Chondrocyte (in vitro differentiated cells): ENCODE data around the gene PCLO. TPM values are rescaled to one million over a fixed set of nuclear protein-coding genes. Genes with fewer than 3 reads are reported as not detected.

Source experiments
- DNase-seq: peaks from one replicate; pipeline ENCODE4 v3.0.0; 2021; ENCODE audit warnings: mixed read lengths, low spot score
- H3K27ac Mint-ChIP-seq: one replicate; pipeline ENCODE4 v1.8.0; 2021; ENCODE audit warnings: mild to moderate bottlenecking, moderate library complexity, mixed read lengths; ENCODE audit not compliant: unreplicated experiment
- H3K27me3 Mint-ChIP-seq: 2 replicates; pipeline ENCODE4 v1.8.0; 2021; ENCODE audit warnings: low read depth, mixed read lengths
- H3K36me3 Mint-ChIP-seq: 2 replicates; pipeline ENCODE4 v1.8.0; 2021; ENCODE audit warnings: low read depth, mixed read lengths
- H3K4me1 Mint-ChIP-seq: 2 replicates; pipeline ENCODE4 v1.8.0; 2021; ENCODE audit warnings: low read depth, mild to moderate bottlenecking, mixed read lengths
- H3K4me3 Mint-ChIP-seq: one replicate; pipeline ENCODE4 v1.8.0; 2021; ENCODE audit warnings: mild to moderate bottlenecking, moderate library complexity, mixed read lengths; ENCODE audit not compliant: unreplicated experiment
- H3K9me3 Mint-ChIP-seq: 2 replicates; pipeline ENCODE4 v1.8.0; 2021; ENCODE audit warnings: low read depth, mixed read lengths
- CTCF ChIP-seq: fragments of 200-600 bp; sonication (generic); IDR thresholded peaks from 2 replicates; pipeline ENCODE4 v1.5.0; 2021; ENCODE audit warnings: antibody characterized with exemption, mild to moderate bottlenecking, moderate library complexity
- total RNA-seq: library from RNA; stranded (reverse); gene quantifications from 3 replicates; pipeline ENCODE4 v1.2.1, GENCODE V29; 2021

The PCLO gene
- total RNA-seq, 1 donor from 2014 or later = 1.5 TPM

GRCh38 chr7:82823073-82823472 lies 339.6 kb downstream of the PCLO start:
- no peak for TF ChIP-seq CTCF
- Mint-ChIP-seq H3K9me3 (no peaks in the 10 kb centered on the region), H3K36me3 (no peaks in the 10 kb centered on the region), H3K27me3 (no peaks in the 10 kb centered on the region), H3K27ac (no peak overlapping the region), H3K4me3 (no peak overlapping the region), H3K4me1 (no peaks in the 10 kb centered on the region)
- DNase-seq = no peak

- Mint-ChIP-seq H3K27ac (no peak overlapping the region), H3K4me3 (no peak overlapping the region), H3K36me3 (no peaks in the 10 kb centered on the region), H3K4me1 (no peaks in the 10 kb centered on the region), H3K9me3 (no peaks in the 10 kb centered on the region), H3K27me3 (no peaks in the 10 kb centered on the region)
- no peak for DNase-seq
- TF ChIP-seq CTCF = no peak
Observed at GRCh38 chr7:82821037-82821436, 341.6 kb downstream of the PCLO start.

GRCh38 chr7:82818171-82818570 lies 344.5 kb downstream of the PCLO start:
- Mint-ChIP-seq H3K9me3 (no peaks in the 10 kb centered on the region), H3K4me3 (no peak overlapping the region), H3K4me1 (no peaks in the 10 kb centered on the region), H3K36me3 (no peaks in the 10 kb centered on the region), H3K27ac (no peak overlapping the region), H3K27me3 (no peaks in the 10 kb centered on the region)
- no peak for DNase-seq
- TF ChIP-seq CTCF = no peak

GRCh38 chr7:82816272-82816671 lies 346.4 kb downstream of the PCLO start:
- H3K4me1 Mint-ChIP-seq = no peaks in the 10 kb centered on the region
- peak; percentile 18 for TF ChIP-seq CTCF
- no peaks in the 10 kb centered on the region for H3K9me3 Mint-ChIP-seq
- no peak overlapping the region for H3K27ac Mint-ChIP-seq
- H3K4me3 Mint-ChIP-seq = no peak overlapping the region
- no peaks in the 10 kb centered on the region for H3K36me3 Mint-ChIP-seq
- no peak for DNase-seq
- H3K27me3 Mint-ChIP-seq = no peaks in the 10 kb centered on the region

- H3K9me3 Mint-ChIP-seq = no peaks in the 10 kb centered on the region
- H3K27me3 Mint-ChIP-seq = no peaks in the 10 kb centered on the region
- peaks cover 8% of the 10 kb centered on the region for H3K4me1 Mint-ChIP-seq
- no peak overlapping the region for H3K4me3 Mint-ChIP-seq
- DNase-seq = no peak
- H3K27ac Mint-ChIP-seq = no peak overlapping the region
- peak; percentile 90 for TF ChIP-seq CTCF
- no peaks in the 10 kb centered on the region for H3K36me3 Mint-ChIP-seq
Observed at GRCh38 chr7:82810558-82811259, 352.0 kb downstream of the PCLO start.
